ENCODE measurements around the gene RASGRF2.

GRCh38 chr5:81086881-81087281 lies 126.7 kb downstream of the RASGRF2 start:
- no peak for TF ChIP-seq CTCF (IDR thresholded peaks at IDR 0.05)
- no peak for TF ChIP-seq POLR2A (IDR thresholded peaks at IDR 0.05)

Measured in transverse colon (tissue), 3 donors.